HG03064 (cell line): Measurements from ENCODE around the gene CHRNA4.
"Not testable (repeated sequence)": the region's sequence is repeated elsewhere in the genome, so short reads cannot be mapped to it uniquely, and the experiment has no call there.

Experiments
- ATAC-seq: cut with Tn5 transposase; IDR thresholded peaks from one replicate; pipeline ENCODE4 v1.9.1; 2021; ENCODE audit warnings: low read depth; ENCODE audit not compliant: unreplicated experiment

Gene CHRNA4

GRCh38 chr20:63339154-63340094 is 21.7 kb downstream of the CHRNA4 start:
- ATAC-seq = not testable (repeated sequence)

- no peak for ATAC-seq
Measured at GRCh38 chr20:63337786-63338420, 23.2 kb downstream of the CHRNA4 start.

GRCh38 chr20:63336232-63336752 is 24.9 kb downstream of the CHRNA4 start:
- ATAC-seq = no peak

- ATAC-seq = no peak
Measured at GRCh38 chr20:63335711-63336110, 25.4 kb downstream of the CHRNA4 start.

GRCh38 chr20:63335060-63335459 is 26.1 kb downstream of the CHRNA4 start:
- ATAC-seq = not testable (repeated sequence)

DNA sequence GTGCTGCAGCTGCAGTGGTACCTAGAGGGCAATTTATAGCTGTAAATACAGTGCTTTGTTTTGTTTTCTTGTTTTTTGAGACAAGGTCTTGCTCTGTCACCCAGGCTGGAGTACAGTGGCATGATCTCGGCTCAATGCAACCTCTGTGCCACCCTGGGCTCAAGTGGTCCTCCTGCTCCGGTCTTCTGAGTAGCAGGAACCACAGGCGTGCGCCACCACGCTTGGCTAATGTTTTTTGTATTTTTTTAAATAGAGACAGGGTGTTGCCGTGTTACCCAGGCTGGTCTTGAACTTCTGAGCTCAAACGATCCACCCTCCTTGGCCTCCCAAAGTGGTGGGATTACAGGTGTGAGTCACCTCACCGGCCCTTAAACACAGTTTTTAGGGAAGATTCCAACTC is 26.8 kb downstream of the CHRNA4 start:
- ATAC-seq = no peak

DNA sequence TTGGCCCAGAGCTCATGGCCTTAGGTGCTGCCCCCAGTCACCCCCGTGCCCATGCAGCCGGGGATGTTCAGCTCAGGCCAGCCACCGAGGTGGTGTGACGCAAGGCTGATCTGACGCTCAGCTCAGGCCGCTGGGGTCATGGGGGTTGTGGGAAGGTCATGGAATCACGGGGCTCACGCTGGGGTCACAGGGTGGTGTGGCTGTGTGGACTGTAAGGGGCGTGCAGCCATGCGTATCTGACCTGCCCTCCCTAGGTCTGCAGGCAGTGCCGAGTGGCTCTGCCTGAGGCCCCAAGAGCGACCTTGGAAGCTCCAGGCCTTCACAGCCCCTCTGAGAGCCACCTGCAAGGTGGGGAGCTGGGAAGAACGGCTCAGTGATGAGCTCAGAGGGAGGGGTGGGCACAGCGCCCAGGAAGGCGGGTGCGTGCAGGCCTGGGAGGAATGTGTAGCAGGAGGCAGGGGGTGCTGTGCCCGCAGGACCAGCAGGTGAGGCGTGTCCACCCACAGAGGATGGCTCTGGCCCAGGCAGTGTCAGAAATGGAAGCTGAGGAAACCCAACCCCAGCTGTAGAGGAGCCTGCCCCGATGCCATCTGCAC is 27.8 kb downstream of the CHRNA4 start:
- ATAC-seq = no peak

GRCh38 chr20:63332488-63333240 is 28.5 kb downstream of the CHRNA4 start:
- ATAC-seq = no peak

DNA sequence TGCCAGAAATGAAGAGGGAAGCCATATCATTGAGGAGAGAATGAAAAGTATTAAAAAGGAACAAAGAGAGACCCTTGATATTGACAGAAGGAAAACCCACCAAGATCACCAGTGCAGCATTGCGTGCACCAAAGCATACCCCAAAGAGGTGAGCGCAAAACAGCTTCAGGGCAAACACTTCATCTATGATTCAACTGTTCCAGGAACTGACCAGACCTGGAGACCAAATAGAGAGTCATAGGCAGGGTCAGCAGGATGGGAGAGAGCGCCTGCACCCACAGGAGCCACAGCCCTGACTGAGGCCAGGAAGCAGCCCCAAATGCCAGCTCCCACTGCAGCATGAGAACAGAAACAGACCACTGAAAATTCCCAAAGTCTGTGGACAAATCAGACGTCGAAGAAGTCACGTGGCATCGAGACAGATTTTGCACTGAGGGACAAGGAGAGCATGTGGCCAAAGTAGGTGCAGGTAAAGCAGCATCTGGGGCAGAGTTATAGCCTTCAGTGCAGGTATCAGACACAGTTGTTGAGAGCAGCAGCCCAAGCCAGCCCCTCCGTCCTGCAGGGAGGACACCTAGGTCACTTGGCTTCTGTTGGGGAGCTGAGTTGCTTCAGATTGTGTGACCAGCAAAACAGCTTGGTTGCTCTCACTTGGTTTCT is 29.3 kb downstream of the CHRNA4 start:
- no peak for ATAC-seq

DNA sequence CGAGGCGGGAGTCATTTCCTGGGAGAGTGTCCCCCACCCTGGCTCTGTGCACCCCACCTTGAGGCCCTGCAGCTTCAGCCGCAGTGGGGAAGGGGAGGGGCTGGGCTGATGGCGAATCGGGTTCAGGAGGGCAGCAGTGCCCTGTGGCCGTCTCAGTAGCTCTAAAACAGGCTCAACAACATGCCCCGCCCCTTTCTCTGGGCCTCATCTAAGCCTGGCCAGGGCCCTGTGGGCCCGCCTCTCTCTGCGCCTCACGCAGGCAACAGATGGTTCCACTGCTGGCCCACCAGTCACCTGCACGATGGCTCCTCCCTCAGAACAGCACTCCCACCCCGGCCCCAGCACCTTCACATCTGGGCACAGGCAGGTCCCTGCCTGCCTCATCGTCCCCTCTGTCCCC is 30.2 kb downstream of the CHRNA4 start:
- ATAC-seq = no peak

DNA sequence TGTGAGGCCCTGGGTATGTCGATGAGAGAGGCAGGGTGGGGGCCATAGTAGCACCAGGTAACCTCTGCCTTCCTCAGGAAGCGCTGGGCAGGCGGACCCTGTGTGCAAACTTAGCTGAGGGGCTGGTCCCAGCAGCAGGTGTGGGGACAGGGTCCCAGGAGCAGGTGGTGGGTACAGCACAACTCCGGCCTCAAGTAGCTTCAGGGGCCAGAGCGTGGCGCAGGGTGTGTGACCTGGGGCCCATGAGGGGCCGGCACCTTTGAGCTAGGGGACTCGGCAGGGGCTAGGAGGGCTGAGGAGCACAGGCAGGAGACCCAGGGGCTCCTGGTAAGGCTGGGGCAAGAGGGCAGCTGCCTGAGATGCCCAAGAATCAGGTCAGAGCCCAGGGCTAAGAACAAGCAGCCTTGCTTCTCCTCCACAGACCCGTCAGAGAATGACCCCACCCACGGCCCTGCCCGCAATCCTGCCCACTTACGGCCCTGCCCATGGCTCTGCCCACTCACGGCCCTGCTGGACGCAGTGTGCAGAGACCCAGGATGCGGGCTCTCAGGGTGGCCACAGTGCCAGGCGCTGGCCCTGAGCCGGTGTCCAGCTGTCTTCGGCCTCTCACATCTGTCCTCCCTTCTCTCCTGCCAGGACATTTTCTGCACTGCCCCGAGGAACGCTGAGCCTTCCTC is 30.9 kb downstream of the CHRNA4 start:
- ATAC-seq = no peak

DNA sequence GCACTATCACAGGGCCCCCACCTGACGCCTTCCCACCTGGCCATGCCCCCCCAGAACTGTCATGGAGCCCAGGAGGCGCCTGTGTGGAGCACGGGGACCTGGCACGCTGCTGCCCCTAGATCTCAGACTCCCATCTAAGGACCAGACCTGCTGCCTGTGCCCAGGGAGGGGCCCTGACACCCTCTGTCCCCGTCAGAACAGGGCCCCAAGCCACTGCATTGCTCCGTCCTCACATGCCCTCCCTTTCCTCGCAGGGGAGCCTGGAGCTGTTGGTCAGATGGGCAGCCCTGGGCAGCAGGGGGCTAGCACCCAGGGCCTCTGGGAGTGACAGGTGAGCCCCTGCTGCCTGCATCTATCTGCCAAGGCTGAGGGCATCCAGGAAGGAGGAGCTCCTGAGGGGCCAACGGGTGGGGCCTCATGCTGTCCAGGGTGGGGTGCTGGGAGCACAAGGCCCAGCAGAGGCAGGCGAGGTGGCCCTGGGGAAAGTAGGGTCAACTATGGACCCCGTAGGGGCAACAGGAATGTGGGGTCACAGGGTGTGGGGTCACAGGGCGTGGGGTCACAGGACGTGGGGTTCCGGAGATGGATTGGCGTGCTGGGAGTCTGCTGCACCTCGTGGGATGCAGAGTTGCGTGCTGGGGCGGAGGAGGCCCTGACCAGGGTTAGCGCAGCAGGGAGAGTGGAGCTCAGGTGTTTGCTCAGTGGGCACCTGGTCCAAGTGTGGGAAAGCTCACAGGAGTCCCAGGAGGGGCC is 31.6 kb downstream of the CHRNA4 start:
- ATAC-seq = no peak

DNA sequence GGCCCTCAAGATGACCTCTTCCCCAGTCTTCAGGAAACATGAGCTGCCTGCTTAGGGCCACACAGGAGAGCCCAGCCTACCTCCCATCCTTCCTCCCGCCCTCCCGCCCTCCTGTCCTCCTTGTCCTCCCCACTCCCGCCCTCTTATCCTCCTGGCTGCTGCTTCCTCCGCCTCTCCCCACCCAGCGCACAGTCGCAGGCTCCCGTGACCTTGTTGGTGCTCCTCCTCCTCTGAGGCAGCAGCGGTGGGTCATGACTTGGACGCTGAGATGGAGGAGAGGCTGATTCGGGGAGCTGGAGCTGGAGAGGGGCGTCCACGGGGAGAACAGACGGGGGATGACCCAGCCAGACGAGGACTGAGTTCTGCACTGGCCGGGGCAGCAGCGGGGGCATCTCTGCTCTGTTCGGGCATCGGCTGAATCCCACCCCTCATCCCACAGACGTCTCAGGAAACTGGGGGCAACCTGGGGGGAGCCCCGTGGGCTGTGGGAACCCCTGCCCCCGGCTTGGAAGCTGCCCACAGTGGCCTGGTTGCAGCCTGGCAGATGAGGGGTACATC is 32.4 kb downstream of the CHRNA4 start:
- no peak for ATAC-seq

GRCh38 chr20:63328026-63328700 is 33.0 kb downstream of the CHRNA4 start:
- ATAC-seq = no peak

- ATAC-seq = no peak
Measured at GRCh38 chr20:63327231-63327745, 33.9 kb downstream of the CHRNA4 start.

DNA sequence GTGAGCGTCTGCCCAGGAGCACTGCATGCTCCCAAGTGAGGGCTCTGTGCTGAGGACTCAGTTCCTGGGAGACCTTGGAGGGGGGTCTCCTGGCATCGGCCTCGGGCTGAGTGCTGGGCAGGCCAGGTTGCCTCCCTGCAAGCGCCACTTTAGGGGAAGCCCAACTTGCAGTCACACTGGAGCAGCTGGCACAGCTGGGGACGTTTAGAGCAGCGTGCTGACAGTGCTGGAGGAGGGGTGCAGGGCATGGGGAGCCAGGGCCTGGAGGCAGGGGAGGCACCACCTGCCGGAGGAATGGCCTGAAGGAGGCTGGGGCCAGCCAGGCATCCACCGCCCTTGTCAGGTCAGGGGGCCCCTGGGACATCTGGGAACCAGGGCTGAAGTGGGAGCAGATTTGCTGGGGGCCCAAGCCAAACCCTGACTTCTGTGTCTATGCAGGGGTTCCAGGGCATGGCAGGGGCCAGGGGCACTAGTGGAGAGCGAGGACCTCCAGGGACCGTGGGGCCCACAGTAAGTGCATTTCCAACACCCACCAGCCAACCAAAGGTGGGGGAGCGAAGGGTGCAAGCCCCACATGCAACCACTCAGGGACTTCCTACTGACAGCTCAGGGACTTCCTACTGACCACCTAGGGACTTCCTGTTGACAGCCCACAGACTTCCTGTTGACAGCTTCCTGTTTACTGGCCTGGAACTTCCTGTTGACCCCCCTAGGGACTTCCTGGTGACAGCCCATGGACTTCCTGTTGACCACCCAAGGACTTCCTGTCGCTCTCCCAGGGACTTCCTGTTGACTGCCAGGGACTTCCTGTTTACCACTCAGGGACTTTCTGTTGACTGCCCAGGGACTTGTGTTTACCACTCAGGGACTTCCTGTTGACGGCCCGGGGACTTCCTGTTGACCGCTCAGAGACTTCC is 34.6 kb downstream of the CHRNA4 start:
- no peak for ATAC-seq
